Activated naive CD4-positive, alpha-beta T cell treated with anti-CD3 and anti-CD28 coated beads for 36 hours (primary cell): Measurements from ENCODE around the gene PLIN5. TPM values are rescaled to one million over a fixed set of nuclear protein-coding genes. Genes with fewer than 3 reads are reported as not detected.

ENCODE experiments used
- CTCF ChIA-PET: fragments of 350-600 bp; sonication (Branson Sonifier 250); formaldehyde crosslinking; loops from one replicate; lab custom pipeline; 2021; ENCODE audit warnings: antibody characterized with exemption; lab: Charles Lee
- DNase-seq: peaks from one replicate; pipeline ENCODE4 v3.0.0-alpha.2; 2020
- H3K27ac Mint-ChIP-seq: one replicate; pipeline ENCODE4 v1.8.0; 2021; ENCODE audit warnings: mild to moderate bottlenecking, mixed read lengths
- H3K27me3 Mint-ChIP-seq: one replicate; pipeline ENCODE4 v1.8.0; 2021; ENCODE audit warnings: low read depth, mixed read lengths
- H3K36me3 Mint-ChIP-seq: one replicate; pipeline ENCODE4 v1.8.0; 2021; ENCODE audit warnings: low read depth, mixed read lengths
- H3K4me1 Mint-ChIP-seq: one replicate; pipeline ENCODE4 v1.8.0; 2021; ENCODE audit warnings: low read depth, mixed read lengths
- H3K4me3 Mint-ChIP-seq: one replicate; pipeline ENCODE4 v1.8.0; 2021; ENCODE audit warnings: mild to moderate bottlenecking, moderate library complexity, mixed read lengths
- H3K9me3 Mint-ChIP-seq: one replicate; pipeline ENCODE4 v1.8.0; 2021; ENCODE audit warnings: mixed read lengths
- intact Hi-C: fragments of 100-400 bp; cut with micrococcal nuclease; formaldehyde crosslinking; loops from one replicate; pipeline ENCODE4 v1.15.1; 2023
- total RNA-seq, 2 experiments: library from RNA; stranded (reverse); gene quantifications; one replicate each; pipeline ENCODE4 v1.2.3, GENCODE V29; 2021

Gene PLIN5
- total RNA-seq, 2 experiments from 2014 or later: 0.07 to 0.25 TPM

- Mint-ChIP-seq H3K27ac (no peak overlapping the region), H3K4me3 (peak overlapping the region; percentile 66), H3K4me1 (peaks cover 21% of the 10 kb centered on the region), H3K36me3 (no peaks in the 10 kb centered on the region), H3K27me3 (no peaks in the 10 kb centered on the region), H3K9me3 (no peaks in the 10 kb centered on the region)
- DNase-seq: no peak
- intact Hi-C loops: loop anchor here (5.0 kb wide), 5 partner anchors 132 to 1213 kb away; partner anchors contain the start of genes DPP9, FZR1, MPND and ZBTB7A
- CTCF ChIA-PET: interaction anchor here (1.2 kb wide), 1 partner anchor 51 kb away, joined by 5 read pairs; no protein-coding TSS in a partner anchor
Measured at GRCh38 chr19:4473763-4474513, 61.1 kb downstream of the PLIN5 start.

GRCh38 chr19:4473011-4473762 is 61.8 kb downstream of the PLIN5 start:
- intact Hi-C loops: loop anchor here (5.0 kb wide), 5 partner anchors 131 to 1214 kb away; partner anchors contain the start of genes DPP9, FZR1, MPND and ZBTB7A
- H3K4me3 Mint-ChIP-seq: peak overlapping the region; percentile 66
- H3K4me1 Mint-ChIP-seq: peaks cover 21% of the 10 kb centered on the region
- H3K9me3 Mint-ChIP-seq: no peaks in the 10 kb centered on the region
- DNase-seq: no peak
- H3K27me3 Mint-ChIP-seq: no peaks in the 10 kb centered on the region
- H3K36me3 Mint-ChIP-seq: no peaks in the 10 kb centered on the region
- CTCF ChIA-PET: no interaction called here
- no peak overlapping the region for H3K27ac Mint-ChIP-seq

Other genes with a start within 250 kb of the PLIN5 start
- 10 to 100 TPM; 19.9 to 21.2 TPM for gene TMIGD2, start 232.8 kb downstream of the PLIN5 start, total RNA-seq
- 10 to 100 TPM; 12.3 to 17.5 TPM for gene FSD1, start 230.6 kb downstream of the PLIN5 start, total RNA-seq
- 10 to 100 TPM in 1 of 2 experiments, 1 to 10 TPM in 1; 8.1 to 10.7 TPM for gene STAP2, start 196.4 kb downstream of the PLIN5 start, total RNA-seq
- 10 to 100 TPM; 16.3 to 18.6 TPM for gene MPND, start 191.7 kb downstream of the PLIN5 start, total RNA-seq
- 10 to 100 TPM; 31.7 to 32.1 TPM for gene SH3GL1, start 134.7 kb downstream of the PLIN5 start, total RNA-seq
- gene CHAF1A, start 132.6 kb downstream of the PLIN5 start, total RNA-seq: 10 to 100 TPM; 57.3 to 65.1 TPM
- 10 to 100 TPM; 28.7 to 36.2 TPM for gene UBXN6, start 77.4 kb downstream of the PLIN5 start, total RNA-seq
- 10 to 100 TPM; 43.0 to 43.5 TPM for gene HDGFL2, start 62.9 kb downstream of the PLIN5 start, total RNA-seq
- not detected for gene PLIN4, start 16.7 kb downstream of the PLIN5 start, total RNA-seq
- gene LRG1, start 4.8 kb upstream of the PLIN5 start, total RNA-seq: 1 to 10 TPM; 1.3 to 1.5 TPM
- gene SEMA6B, start 24.5 kb upstream of the PLIN5 start, total RNA-seq: under 1 TPM in 1 of 2 experiments, not detected in 1; 0.17 TPM
- gene TNFAIP8L1, start 104.3 kb upstream of the PLIN5 start, total RNA-seq: 10 to 100 TPM; 19.9 to 20.4 TPM
- 10 to 100 TPM; 43.5 to 45.5 TPM for gene MYDGF, start 135.1 kb upstream of the PLIN5 start, total RNA-seq
- gene DPP9, start 188.6 kb upstream of the PLIN5 start, total RNA-seq: 10 to 100 TPM; 40.8 to 41.9 TPM